GM19023 (cell line): ENCODE results near the gene SCGB2A2.

ENCODE experiments used
- ATAC-seq: cut with Tn5 transposase; IDR thresholded peaks from one replicate; pipeline ENCODE4 v1.9.1; 2021; ENCODE audit warnings: mild to moderate bottlenecking, moderate library complexity; ENCODE audit not compliant: unreplicated experiment

The SCGB2A2 gene

DNA sequence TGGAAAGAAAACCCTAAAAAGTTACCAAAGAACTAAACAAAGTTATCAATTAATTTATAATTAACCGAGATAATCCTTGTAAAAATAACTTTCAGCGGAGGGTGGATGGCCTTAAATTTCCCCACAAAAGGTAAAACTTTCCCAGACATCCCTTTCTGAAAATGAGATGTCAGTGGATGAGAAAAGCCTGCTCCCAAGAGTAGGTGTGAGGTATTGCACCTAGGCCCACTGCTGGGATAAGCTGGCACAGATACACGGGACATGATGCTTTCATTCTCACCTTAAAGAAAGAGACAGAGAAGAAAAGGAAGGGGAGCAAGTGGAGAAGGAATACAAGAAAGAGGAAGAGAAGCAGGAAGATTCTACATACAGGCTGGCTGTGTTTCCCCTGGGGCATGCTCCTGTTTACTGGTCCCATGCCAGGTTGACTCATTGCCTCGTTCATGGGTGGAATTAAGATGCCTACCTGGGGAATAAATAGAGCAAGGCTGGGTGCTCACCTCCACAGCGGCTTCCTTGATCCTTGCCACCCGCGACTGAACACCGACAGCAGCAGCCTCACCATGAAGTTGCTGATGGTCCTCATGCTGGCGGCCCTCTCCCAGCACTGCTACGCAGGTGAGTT, at the start of gene SCGB2A2:
SCGB2A2 (plus strand) TSS at position 505 of the 625 bp plus-strand sequence; CDS start at position 564, 59 bp downstream.
- no peak for ATAC-seq

DNA sequence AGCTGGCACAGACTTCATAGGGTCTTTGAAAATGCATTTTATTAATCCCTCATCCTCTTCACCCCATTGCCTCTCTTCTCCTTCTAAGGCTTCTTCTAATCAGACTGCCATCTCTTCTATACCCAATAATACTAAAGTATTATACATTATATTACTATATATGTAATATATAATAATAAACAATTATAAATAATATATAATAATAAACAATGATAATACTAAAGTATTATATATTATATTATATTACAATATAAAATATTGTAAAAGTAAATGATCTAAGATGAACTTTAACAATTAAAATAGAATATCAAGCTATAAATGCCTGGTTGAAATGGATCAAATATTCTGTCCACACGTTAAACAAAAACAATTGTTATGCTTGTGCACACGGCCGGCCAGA, 48.5 kb upstream of the SCGB2A2 start:
- no peak for ATAC-seq

DNA sequence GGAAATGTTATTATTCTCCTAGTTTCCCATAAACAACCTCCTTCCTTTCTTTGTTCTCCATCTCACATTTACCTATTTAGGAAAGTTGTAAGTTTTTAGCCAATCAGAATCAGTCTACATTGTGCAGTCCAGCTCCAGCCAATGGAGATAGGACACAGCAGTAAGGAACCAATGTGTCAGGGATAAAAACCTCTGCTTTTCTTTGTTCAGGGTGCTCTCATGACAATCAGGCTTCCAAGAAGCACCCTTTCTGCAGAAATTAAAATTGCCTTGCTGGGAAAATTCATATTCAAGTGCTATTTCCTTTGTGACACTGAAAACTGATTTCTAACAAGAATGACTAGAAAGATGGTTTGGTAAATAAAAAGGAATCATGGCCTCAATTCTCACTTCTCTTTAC, 46.9 kb upstream of the SCGB2A2 start:
- ATAC-seq: no peak

DNA sequence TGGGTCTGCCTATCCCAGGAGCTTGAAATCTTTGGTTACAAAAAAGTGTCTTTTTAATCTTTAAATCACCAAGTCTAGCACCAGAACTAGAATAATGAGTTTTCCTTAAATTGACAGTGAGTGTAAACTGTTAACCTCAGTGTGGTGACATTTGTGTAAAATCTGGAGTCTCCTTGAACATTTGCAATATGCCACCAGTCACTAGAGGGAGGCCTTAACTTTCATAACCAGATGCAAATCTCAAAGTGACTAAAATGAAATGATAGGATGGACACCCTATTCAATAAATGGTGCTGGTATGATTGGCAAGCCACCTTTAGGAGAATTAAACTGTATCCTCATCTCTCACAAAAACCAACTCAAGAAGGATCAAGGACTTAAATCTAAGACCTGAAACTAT, 36.2 kb upstream of the SCGB2A2 start:
- no peak for ATAC-seq

DNA sequence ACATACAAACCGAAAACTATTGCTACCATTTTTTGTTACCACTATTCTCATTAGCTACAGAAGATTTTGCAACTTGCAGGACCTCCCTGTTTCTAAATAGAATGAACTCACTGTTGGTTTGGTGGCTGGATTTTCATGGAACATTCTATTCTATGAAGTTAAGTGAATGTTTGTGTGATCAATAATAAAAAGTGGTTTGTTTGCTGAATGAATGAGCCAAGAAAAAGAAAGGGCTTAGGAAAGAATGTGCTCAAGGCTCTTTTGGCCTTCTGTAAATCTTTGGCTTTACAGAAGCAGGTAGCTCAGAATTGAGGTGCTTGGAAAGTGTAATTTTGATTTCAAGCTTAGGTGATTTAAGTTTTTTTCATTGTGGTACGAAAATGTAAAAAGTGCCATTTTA, 33.8 kb upstream of the SCGB2A2 start:
- ATAC-seq: no peak

DNA sequence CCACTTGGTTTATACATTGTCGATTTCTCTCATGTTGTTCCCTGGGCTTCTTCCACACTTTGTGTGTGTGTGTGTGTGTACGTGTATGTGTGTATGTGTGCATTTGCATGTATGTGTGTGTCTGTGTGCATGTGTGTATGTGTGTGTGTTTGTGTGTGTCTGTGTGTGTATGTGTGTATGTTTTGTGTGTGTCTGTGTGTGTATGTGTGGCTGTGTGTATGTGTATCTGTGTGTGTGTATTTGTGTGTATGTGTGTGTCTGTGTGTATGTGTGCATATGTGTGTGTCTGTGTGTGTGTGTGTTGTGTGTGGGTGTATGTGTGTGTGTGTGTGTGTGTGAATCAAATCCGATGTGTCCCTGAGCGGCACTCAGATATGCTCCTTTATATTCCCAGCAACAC, 32.5 kb upstream of the SCGB2A2 start:
- ATAC-seq: no peak

DNA sequence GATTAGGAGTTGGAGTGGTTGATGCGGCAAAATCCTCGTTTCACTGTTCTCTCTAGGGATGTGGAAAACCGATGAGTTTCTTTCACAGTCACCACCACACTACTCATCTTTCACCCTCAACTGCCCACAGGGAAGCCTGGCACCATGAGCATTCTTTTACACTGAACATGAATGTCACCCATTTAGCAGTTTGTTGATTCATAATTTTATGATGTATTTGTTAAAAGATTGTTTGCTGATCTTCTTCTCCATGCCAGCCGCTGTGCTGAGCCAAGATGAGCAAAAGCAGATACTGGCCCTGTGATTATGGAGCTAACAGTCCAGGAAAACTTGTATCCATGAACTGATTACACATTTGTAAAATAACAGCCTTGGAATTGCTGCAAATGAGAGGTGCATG, 31.8 kb upstream of the SCGB2A2 start:
- ATAC-seq: no peak

DNA sequence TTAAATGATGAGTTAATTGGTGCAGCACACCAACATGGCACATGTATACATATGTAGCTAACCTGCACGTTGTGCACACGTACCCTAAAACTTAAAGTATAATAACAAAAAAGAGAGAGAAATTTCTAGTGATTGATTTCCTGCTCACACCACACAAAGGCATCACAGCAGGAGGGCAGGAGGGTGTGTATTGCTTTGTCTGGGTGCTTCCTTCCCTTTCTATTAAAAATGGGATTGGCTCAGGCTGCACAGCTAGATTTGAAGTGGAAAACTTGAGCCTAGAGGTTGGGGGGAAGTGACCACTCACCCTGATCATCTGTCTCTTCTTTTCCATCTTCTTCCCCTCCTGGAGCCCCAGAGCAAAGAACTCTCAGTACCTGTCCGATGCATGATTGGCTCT, 28.9 kb upstream of the SCGB2A2 start:
- ATAC-seq: no peak

DNA sequence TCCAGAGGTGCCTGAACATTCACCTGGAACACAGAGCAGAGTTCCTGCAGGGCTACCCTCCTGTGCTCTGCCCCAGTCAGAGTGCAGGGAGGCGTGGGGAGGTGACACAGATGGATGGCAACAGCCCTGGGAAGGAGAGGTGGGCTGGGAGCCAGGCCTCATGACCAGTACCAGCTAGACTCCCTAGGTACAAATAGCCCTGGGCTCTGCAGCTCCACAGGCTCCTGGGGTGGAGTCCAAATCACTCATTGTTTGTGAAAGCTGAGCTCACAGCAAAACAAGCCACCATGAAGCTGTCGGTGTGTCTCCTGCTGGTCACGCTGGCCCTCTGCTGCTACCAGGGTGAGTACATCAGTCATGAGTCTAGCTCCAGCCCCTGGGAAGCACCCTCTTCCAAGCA, 27.9 kb upstream of the SCGB2A2 start, which contains the start of gene SCGB1D2:
SCGB1D2 (plus strand) TSS at position 219 of the 400 bp plus-strand sequence; CDS start at position 288, 69 bp downstream.
- ATAC-seq: no peak

DNA sequence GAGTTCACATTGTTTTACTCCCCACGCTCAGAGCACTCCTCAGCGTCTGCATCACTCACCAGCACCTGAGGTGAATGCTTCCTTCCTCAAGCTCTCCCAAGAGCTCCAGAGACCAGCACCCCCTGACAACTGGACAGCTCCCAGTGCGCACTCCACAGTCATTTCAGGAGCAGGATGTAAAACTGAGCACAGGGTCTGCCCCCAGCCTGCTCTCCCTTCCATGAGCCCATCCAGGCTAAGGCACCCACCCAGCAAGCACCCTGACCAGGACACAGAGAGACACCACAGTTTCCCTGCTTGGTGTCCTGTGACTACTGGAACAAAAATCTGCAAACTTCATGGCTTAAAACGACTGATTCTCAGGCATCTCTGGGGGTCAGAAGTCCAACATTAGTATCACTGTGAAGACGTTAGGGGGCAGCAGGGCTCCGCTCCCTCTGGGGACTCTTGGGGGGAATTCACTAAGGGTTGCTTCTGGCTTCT, 24.6 kb upstream of the SCGB2A2 start:
- no peak for ATAC-seq

DNA sequence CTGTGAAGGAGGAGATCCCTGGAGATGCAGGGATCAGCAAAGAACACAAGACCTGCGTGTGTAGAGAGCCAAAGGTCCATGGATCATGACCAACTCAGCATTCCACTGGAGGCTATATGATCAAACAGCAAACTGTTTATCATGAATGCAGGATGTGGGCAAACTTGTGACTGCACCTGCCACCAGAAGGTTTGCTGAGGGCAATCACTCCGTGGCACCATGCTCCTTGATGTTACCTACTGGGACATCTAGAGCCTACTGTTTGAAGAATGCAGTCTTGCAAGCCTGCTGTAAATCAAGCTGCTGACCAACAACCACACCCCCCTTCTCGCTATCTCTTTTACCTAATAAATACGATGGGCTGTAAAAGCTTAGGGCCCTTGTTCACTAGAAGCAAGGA, 18.3 kb upstream of the SCGB2A2 start:
- ATAC-seq: no peak

DNA sequence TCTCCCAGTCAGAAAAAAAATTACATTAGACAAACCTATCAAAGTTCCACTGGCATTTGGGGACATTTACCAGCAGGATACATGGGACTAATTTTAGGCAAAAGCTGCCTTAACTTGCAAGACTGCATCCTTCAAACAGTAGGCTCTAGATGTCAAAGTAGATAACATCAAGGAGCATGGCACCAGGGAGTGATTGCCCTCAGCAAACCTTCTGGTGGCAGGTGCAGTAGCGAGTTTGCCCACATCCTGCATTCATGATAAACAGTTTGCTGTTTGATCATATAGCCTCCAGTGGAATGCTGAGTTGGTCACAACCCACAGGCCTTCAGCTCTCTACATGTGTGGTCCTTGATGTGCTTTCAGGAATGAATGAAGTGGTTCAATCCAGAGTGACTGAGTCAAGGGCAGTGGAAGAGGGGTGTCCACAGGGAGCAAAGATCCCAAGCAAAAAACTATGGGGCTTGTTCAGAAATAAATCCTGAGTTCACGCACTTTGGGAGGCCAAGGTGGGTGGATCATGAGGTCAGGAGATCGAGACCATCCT, 15.9 kb upstream of the SCGB2A2 start:
- ATAC-seq: no peak

DNA sequence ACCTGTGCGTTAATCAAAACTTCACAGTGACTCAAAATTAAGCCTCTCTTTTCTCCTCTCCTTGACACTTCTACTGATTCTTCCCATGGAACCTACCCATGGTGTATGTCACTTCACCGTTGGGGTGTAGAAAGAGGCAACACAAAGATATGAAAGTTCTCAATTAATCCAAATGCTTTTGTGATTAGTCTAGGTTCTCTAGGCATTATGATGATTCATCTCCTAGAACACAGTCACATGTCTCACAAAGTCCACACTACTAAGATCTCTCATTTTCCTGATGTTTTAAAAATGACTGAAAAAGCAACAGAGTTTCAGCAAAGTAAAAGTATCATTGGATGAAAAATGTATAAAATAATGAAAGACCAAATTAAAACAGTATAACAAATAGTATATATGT, 13.7 kb upstream of the SCGB2A2 start:
- no peak for ATAC-seq

DNA sequence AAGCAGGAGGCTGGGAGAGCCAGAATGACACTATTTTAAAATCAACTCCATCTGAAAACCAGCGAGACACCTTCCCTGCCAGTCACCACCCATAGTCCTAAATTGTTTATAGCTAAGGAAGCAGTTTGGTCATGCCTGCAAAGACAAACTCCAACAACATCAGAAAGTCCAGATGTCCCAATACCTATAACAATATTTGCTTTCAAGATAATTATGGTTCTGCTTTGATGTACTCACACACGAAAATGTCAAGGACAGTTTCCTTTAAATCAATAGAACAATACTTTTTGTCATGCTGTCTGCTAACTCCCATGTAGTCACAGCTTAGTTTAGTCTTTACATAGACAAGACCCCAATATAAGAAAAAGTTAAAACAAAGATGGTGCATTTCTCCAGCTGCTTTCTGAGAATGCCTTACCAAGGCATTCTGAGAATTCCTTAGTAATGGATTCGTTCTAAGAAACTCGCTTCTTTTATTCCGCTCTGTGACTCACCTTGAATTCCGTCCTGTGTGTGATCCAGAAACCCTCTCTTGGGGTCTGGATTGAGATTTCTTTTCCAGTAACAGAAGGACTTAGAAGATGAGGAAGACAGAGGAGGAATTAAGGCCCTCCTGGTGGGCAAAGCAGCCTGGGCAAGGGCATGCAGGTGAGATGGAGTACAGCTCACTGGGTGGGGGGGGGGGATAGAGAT, 9.6 kb upstream of the SCGB2A2 start:
- no peak for ATAC-seq

DNA sequence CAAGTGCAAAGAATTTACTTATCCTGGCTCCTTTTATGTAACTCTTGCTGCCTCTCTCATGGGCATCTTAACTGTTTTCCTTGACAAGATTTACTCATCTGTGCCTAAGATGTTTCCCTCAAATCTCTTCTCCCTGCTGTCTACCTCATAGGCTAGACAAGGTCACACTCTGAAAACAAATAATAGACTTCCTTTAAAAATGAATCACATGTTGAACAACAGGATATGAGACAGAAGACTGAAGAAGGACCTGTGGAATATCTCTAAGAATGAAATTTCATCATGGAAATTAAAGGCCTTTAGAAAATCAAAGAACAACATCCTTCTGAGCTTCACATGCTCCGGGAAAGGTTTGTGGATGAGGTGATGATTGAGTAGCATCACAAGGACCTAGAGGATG, 6.0 kb upstream of the SCGB2A2 start:
- no peak for ATAC-seq

DNA sequence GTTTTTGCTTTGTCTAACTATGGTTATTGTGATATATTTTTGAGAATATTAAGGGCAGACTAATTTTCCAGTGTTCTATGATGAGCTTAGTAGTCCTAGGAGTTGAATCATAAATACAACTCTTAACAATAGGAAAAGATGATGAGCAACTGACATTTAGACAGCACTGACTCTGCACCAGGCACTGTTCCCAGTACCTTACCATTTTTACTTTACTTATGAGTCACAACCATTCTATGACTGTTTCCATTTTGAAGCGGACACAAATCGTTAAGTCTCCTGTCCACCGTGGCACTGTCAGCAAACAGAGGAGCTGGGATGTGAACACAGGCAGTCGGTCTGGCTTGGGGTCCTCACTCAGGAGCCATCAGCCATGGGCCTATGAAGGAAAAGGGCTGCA, 3.4 kb upstream of the SCGB2A2 start:
- ATAC-seq: no peak

DNA sequence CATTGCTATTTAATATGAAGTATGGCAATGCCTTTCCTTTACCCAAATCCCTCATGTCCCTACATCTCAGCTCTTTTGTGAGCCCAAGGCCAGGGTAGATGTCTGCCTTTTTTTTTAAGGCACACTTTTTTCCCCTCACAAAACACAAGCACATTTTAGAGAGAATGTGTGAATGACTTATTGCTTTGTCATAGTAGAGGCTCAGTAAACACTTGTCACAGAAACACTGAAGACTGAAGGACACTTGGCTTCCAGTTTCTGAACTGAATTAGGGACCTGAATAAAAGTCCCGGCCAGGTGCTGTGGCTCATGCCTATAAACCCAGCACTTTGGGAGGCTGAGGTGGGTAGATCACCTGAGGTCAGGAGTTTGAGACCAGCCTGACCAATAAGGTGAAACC, 2.9 kb upstream of the SCGB2A2 start:
- ATAC-seq: no peak

DNA sequence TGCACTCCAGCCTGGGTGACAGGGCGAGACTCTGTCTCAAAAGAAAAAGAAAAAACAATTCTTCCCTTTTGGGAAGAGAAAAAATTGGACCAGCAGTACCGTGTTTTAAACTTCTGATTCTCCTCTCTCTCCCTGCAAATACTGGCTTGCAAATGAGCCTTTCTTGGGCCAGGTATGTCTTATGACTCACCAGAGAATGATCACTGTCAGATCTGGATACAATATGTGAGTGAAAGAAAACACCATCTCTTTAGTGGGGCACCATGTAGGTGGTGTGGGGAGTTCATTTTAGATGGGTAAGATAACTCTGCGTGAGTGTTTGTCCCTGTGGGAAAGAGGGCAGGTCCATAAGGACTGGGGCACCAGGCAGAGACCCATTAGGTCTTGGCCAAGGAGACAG, 2.4 kb upstream of the SCGB2A2 start:
- no peak for ATAC-seq

DNA sequence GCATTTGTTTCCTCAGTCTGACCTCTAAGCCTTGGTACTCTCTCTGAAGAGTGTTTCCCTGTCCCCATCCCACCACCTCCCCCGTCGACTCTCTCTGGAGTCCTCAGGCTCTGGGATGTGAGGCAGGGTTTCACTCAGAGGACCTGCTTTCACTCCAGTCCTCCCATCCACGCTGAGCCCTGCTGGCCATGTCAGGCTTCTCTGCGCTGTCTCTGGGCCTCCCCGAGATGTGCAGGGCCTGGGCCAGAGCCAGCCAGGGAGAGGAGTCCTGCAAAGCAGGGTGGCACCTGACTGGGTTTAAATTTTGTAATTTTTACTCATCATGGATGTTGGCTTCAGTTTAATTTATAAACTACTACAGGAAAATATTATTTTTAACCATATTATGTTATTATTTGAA, 3.3 kb downstream of the SCGB2A2 start:
- ATAC-seq: no peak

DNA sequence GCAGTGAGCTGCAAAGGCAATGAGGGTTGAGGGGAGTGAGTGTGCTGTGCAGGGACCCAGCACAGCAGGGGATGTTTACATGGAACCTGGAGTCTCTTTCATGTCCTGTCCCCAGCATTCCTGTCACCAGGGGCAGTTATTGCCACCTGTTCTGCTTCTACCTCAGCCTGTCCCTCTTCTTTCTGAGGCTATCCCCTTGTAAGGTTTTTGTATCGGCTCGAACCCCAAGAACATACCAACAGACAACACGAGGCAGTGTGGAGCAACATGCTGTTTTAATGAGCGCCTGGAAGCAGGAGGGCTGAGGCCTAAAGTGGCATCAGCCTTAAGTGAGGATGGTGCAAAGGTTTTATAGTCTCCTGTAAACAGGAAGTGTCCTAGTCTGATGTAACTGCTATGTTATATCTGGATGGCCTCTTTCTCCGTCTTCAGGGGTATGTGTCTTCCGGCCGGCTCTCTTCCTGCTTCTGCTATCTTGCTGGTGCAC, 3.9 kb downstream of the SCGB2A2 start:
- ATAC-seq: no peak

DNA sequence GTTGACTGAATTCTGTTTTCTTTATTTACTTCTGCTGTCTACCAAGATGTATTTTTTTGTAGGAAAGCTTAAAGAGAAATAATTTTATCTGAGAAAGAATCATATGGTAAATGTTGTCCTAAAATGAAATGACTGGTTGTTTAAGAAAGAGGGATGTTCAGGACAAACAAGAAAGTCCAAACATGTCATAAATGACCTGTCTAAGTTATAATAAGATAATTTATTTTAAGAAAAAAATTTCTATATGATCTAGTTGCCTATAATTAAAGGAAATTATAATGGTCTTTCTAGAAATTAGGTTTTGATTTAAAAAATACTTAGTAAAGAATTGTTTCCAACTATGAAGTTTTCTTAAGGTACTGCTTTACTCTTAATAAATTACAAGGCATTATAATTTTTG, 10.5 kb downstream of the SCGB2A2 start:
- no peak for ATAC-seq

DNA sequence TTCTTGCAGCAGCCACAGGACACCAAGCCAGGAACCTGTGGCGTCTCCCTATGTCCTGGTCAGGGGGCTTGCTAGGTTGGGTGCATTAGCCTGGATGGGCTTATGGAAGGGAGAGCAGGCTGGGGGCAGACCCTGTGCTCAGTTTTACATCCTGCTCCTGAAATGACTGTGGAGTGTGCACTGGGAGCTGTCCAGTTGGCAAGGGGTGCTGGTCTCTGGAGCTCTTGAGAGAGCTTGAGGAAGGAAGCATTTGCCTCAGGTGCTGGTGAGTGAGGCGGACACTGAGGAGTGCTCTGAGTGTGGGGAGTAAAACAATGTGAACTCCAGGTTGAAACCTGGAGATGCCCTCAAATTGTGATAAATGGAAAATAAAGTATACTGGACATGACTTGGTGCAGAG, 25.5 kb downstream of the SCGB2A2 start:
- ATAC-seq: no peak
